ENCODE measurements around the gene TAS2R40.
"Not testable (repeated sequence)": the region's sequence is repeated elsewhere in the genome, so short reads cannot be mapped to it uniquely, and the experiment has no call there.

The TAS2R40 gene

GRCh38 chr7:143221737-143222136 is at the start of gene TAS2R40:
TSS of gene TAS2R40 (plus strand) at chr7:143222037. CDS start at chr7:143222079, 42 bp downstream.
- DNase-seq = no peak

- DNase-seq = no peak
These were observed 49.5 kb upstream of the TAS2R40 start for GRCh38 chr7:143172354-143172753.

GRCh38 chr7:143176128-143176527 is 45.7 kb upstream of the TAS2R40 start:
- no peak for DNase-seq

- no peak for DNase-seq
These were observed 44.3 kb upstream of the TAS2R40 start for GRCh38 chr7:143177374-143178119.

- DNase-seq = not testable (repeated sequence)
These were observed 41.1 kb upstream of the TAS2R40 start for GRCh38 chr7:143180771-143181170.

GRCh38 chr7:143181349-143181748 is 40.5 kb upstream of the TAS2R40 start:
- peak in 1 of 2 donors; percentile 2 for DNase-seq

- DNase-seq = no peak
These were observed 38.8 kb upstream of the TAS2R40 start, which contains the start of gene TAS2R39 for GRCh38 chr7:143183024-143183423. TSS of gene TAS2R39 (plus strand) at chr7:143183419. CDS start at chr7:143183419, 0 bp downstream.

GRCh38 chr7:143185551-143185950 is 36.3 kb upstream of the TAS2R40 start:
- DNase-seq = no peak

GRCh38 chr7:143188994-143189393 is 32.8 kb upstream of the TAS2R40 start:
- DNase-seq = no peak

GRCh38 chr7:143193880-143194279 is 28.0 kb upstream of the TAS2R40 start:
- no peak for DNase-seq

GRCh38 chr7:143199040-143199439 is 22.8 kb upstream of the TAS2R40 start:
- DNase-seq = no peak

- DNase-seq = no peak
These were observed 19.7 kb upstream of the TAS2R40 start for GRCh38 chr7:143202161-143202560.

- DNase-seq = no peak
These were observed 18.5 kb upstream of the TAS2R40 start for GRCh38 chr7:143203386-143203785.

GRCh38 chr7:143205560-143206293 is 16.1 kb upstream of the TAS2R40 start:
- DNase-seq = peak; percentile 23 to 55

GRCh38 chr7:143210541-143210940 is 11.3 kb upstream of the TAS2R40 start:
- no peak for DNase-seq

- DNase-seq = not testable (repeated sequence)
These were observed 8.4 kb upstream of the TAS2R40 start for GRCh38 chr7:143213478-143213877.

GRCh38 chr7:143214789-143215679 is 6.8 kb upstream of the TAS2R40 start:
- peak; percentile 77 to 86 for DNase-seq

- no peak for DNase-seq
These were observed 5.7 kb upstream of the TAS2R40 start for GRCh38 chr7:143216151-143216550.

- no peak for DNase-seq
These were observed 5.2 kb upstream of the TAS2R40 start for GRCh38 chr7:143216686-143217085.

GRCh38 chr7:143217806-143218205 is 4.0 kb upstream of the TAS2R40 start:
- DNase-seq = no peak

- no peak for DNase-seq
These were observed 551 bp upstream of the TAS2R40 start for GRCh38 chr7:143221286-143221685.

GRCh38 chr7:143222782-143223181 is 945 bp downstream of the TAS2R40 start:
- peak; percentile 15 to 58 for DNase-seq

- no peak for DNase-seq
These were observed 1.9 kb downstream of the TAS2R40 start for GRCh38 chr7:143223784-143224183.
